H9 (cell line): ENCODE data around the gene STK31. TPM values are rescaled to one million over a fixed set of nuclear protein-coding genes. Genes with fewer than 3 reads are reported as not detected.

Experiments
- DNase-seq: peaks from one replicate; pipeline ENCODE4 v3.0.0-alpha.2; 2017
- H2AFZ ChIP-seq: one replicate; pipeline ENCODE4 v1.6.1; 2013; ENCODE audit warnings: mild to moderate bottlenecking, low read length, control low read depth, moderate library complexity
- H2AK5ac ChIP-seq: 2 replicates; pipeline ENCODE4 v1.6.1; 2013; ENCODE audit warnings: low read length, control low read depth, mixed read lengths; ENCODE audit not compliant: insufficient read length
- H2BK120ac ChIP-seq: one replicate; pipeline ENCODE4 v1.6.1; 2013; ENCODE audit warnings: low read depth, mild to moderate bottlenecking, low read length, control low read depth, inconsistent platforms; ENCODE audit not compliant: poor library complexity, severe bottlenecking
- H2BK12ac ChIP-seq: 2 replicates; pipeline ENCODE4 v1.6.1; 2013; ENCODE audit warnings: low read length, control low read depth, mixed read lengths, low read depth; ENCODE audit not compliant: insufficient read length
- H2BK15ac ChIP-seq: 2 replicates; pipeline ENCODE4 v1.6.1; 2013; ENCODE audit warnings: low read depth, low read length, control low read depth
- H2BK20ac ChIP-seq: one replicate; pipeline ENCODE4 v1.6.1; 2013; ENCODE audit warnings: low read depth, mild to moderate bottlenecking, low read length, control low read depth, inconsistent platforms; ENCODE audit not compliant: poor library complexity, severe bottlenecking
- H2BK5ac ChIP-seq: 2 replicates; pipeline ENCODE4 v1.6.1; 2013; ENCODE audit warnings: low read length, control low read depth, mixed read lengths; ENCODE audit not compliant: insufficient read length
- H3K14ac ChIP-seq: 2 replicates; pipeline ENCODE4 v1.6.1; 2013; ENCODE audit warnings: low read length, control low read depth; ENCODE audit not compliant: insufficient read depth
- H3K18ac ChIP-seq: 2 replicates; pipeline ENCODE4 v1.6.1; 2013; ENCODE audit warnings: low read depth, mild to moderate bottlenecking, mixed read lengths, low read length, control low read depth; ENCODE audit not compliant: insufficient read length
- H3K23ac ChIP-seq: 2 replicates; pipeline ENCODE4 v1.6.1; 2013; ENCODE audit warnings: low read length, control low read depth, mixed read lengths, low read depth; ENCODE audit not compliant: insufficient read length
- H3K23me2 ChIP-seq: 2 replicates; pipeline ENCODE4 v1.6.1; 2013; ENCODE audit warnings: low read depth, mild to moderate bottlenecking, mixed read lengths, low read length, control low read depth; ENCODE audit not compliant: insufficient read length, poor library complexity, severe bottlenecking
- H3K27ac ChIP-seq: 2 replicates; pipeline ENCODE4 v1.5.1; 2013; ENCODE audit warnings: low read length, control low read depth, mixed read lengths, low read depth; ENCODE audit not compliant: insufficient read length
- H3K27me3 ChIP-seq: 2 replicates; pipeline ENCODE4 v1.6.1; 2013; ENCODE audit warnings: low read length, control low read depth, inconsistent platforms; ENCODE audit not compliant: insufficient read depth
- H3K4ac ChIP-seq: 2 replicates; pipeline ENCODE4 v1.6.1; 2013; ENCODE audit warnings: low read depth, mild to moderate bottlenecking, control low read depth, inconsistent platforms, low read length, moderate library complexity
- H3K4me1 ChIP-seq: 2 replicates; pipeline ENCODE4 v1.6.1; 2013; ENCODE audit warnings: low read length, control low read depth, inconsistent platforms; ENCODE audit not compliant: insufficient read depth
- H3K4me2 ChIP-seq: 2 replicates; pipeline ENCODE4 v1.6.1; 2013; ENCODE audit warnings: low read length, control low read depth, mixed read lengths; ENCODE audit not compliant: insufficient read length, insufficient read depth
- H3K56ac ChIP-seq: 2 replicates; pipeline ENCODE4 v1.6.1; 2013; ENCODE audit warnings: low read depth, mild to moderate bottlenecking, mixed read lengths, low read length, control low read depth; ENCODE audit not compliant: insufficient read length
- H3K79me1 ChIP-seq: 2 replicates; pipeline ENCODE4 v1.6.1; 2013; ENCODE audit warnings: low read depth, mild to moderate bottlenecking, moderate library complexity, low read length, control low read depth, inconsistent platforms; ENCODE audit not compliant: insufficient read depth, poor library complexity, severe bottlenecking
- H3K79me2 ChIP-seq: 2 replicates; pipeline ENCODE4 v1.6.1; 2013; ENCODE audit warnings: low read length, control low read depth, inconsistent platforms; ENCODE audit not compliant: insufficient read depth
- H3K9ac ChIP-seq: 2 replicates; pipeline ENCODE4 v1.6.1; 2013; ENCODE audit warnings: low read length, control low read depth, mixed read lengths; ENCODE audit not compliant: insufficient read length; ENCODE audit errors: extremely low read depth
- H3K9me3 ChIP-seq: one replicate; pipeline ENCODE4 v1.6.1; 2013; ENCODE audit warnings: low read depth, low read length, inconsistent platforms; ENCODE audit not compliant: control insufficient read depth
- H3T11ph ChIP-seq: one replicate; pipeline ENCODE4 v1.6.1; 2013; ENCODE audit warnings: mild to moderate bottlenecking, low read length, control low read depth, inconsistent platforms
- H4K20me1 ChIP-seq: one replicate; pipeline ENCODE4 v1.6.1; 2013; ENCODE audit not compliant: control insufficient read depth, insufficient read length, insufficient read depth
- H4K5ac ChIP-seq: 2 replicates; pipeline ENCODE4 v1.6.1; 2013; ENCODE audit warnings: low read depth, mild to moderate bottlenecking, mixed read lengths, low read length, control low read depth; ENCODE audit not compliant: insufficient read length
- H4K8ac ChIP-seq: replicated peaks from 2 replicates; pipeline ENCODE4 v1.6.1; 2013; ENCODE audit warnings: low read length, control low read depth, mixed read lengths, low read depth; ENCODE audit not compliant: insufficient read length
- H4K91ac ChIP-seq: 2 replicates; pipeline ENCODE4 v1.6.1; 2013; ENCODE audit warnings: low read depth, mild to moderate bottlenecking, moderate library complexity, mixed read lengths, low read length, control low read depth; ENCODE audit not compliant: insufficient read length
- H3K27ac Mint-ChIP-seq, 3 experiments: 2 replicates in 2 of 3; 3 replicates in 1 of 3; pipeline ENCODE4 v1.8.0; 2020 to 2021; ENCODE audit warnings: mixed read lengths in 3 of 3, mild to moderate bottlenecking in 1 of 3, moderate library complexity in 1 of 3
- H3K27me3 Mint-ChIP-seq: 2 replicates; pipeline ENCODE4 v1.8.0; 2021; ENCODE audit warnings: low read depth, mild to moderate bottlenecking, moderate library complexity, mixed read lengths
- H3K36me3 Mint-ChIP-seq, 3 experiments: 2 replicates in 2 of 3; 3 replicates in 1 of 3; pipeline ENCODE4 v1.8.0; 2020 to 2021; ENCODE audit warnings: low read depth in 3 of 3, mixed read lengths in 3 of 3; ENCODE audit not compliant: insufficient read depth in 1 of 3
- H3K4me1 Mint-ChIP-seq, 2 experiments: 2 replicates each; pipeline ENCODE4 v1.8.0; 2020; ENCODE audit warnings: mixed read lengths in 2 of 2
- H3K4me3 Mint-ChIP-seq, 2 experiments: 2 replicates in 1 of 2; 3 replicates in 1 of 2; pipeline ENCODE4 v1.8.0; 2020 to 2021; ENCODE audit warnings: mild to moderate bottlenecking in 2 of 2, mixed read lengths in 2 of 2, moderate library complexity in 1 of 2
- H3K9me3 Mint-ChIP-seq, 2 experiments: 2 replicates in 1 of 2; 3 replicates in 1 of 2; pipeline ENCODE4 v1.8.0; 2020; ENCODE audit warnings: mild to moderate bottlenecking in 2 of 2, mixed read lengths in 2 of 2, moderate library complexity in 1 of 2
- WGBS: extraction: QIAGEN DNeasy Blood & Tissue Kit; methylation state at CpG from one replicate; pipeline ENCODE4 v1.1.7; 2013; ENCODE audit warnings: missing lambda C conversion rate, low lambda C conversion rate, mixed read lengths; ENCODE audit not compliant: insufficient read length; ENCODE audit errors: extremely low coverage; 5-methylcytosine and 5-hydroxymethylcytosine counted together
- total RNA-seq: library from RNA; stranded (reverse); gene quantifications from 2 replicates; pipeline ENCODE4 v1.2.1, GENCODE V29; 2021
- TF ChIP-seq, protein P1 (sequence below): fragments of 200-600 bp; sonication (generic); conservative IDR thresholded peaks from 3 replicates; pipeline ENCODE4 v1.8.0; 2021; ENCODE audit warnings: antibody characterized with exemption, mild to moderate bottlenecking

Gene STK31
- total RNA-seq, 1 experiment from 2014 or later: 0.24 TPM

DNA sequence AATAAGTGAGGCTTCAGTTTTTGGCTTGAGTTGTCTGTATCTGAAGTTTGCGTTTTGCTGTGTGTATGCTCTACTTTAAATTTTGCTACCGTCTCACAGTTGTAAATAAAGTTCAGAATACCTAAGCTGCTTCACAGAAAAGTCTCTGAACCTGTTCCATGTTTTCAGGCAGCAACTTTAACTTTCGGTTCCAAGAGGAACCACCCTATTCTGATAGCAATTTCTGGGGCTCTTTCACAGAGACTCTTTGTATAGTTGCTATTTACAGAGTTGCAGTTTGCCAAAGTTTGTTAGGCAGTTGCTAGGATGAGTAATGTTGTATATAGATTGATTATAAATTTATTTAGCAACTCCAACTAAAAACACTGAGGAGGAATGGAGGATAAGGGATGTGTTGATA lies 24.3 kb upstream of the STK31 start:
- H4K91ac ChIP-seq: no peak overlapping the region
- no peak overlapping the region for H2AK5ac ChIP-seq
- H3K79me2 ChIP-seq: peaks cover 5% of the 10 kb centered on the region; the same call in 1 of the 2 replicates
- no peak overlapping the region for H3K23ac ChIP-seq
- H2BK5ac ChIP-seq: no peak overlapping the region
- no peaks in the 10 kb centered on the region for H3K9me3 ChIP-seq
- no peak overlapping the region for H2BK120ac ChIP-seq
- H3K27me3 Mint-ChIP-seq: no peaks in the 10 kb centered on the region
- no peak overlapping the region for H2BK20ac ChIP-seq
- H2BK15ac ChIP-seq: no peak overlapping the region
- H3K4me1 ChIP-seq: no peaks in the 10 kb centered on the region
- H3K4me1 Mint-ChIP-seq: peaks cover 5 to 8% of the 10 kb centered on the region in 2 experiments
- no peak for DNase-seq
- no peaks in the 10 kb centered on the region for H3K27me3 ChIP-seq
- H3K36me3 Mint-ChIP-seq: peaks cover 25 to 35% (median 31%) of the 10 kb centered on the region in 3 experiments; a peak in 6 of 7 replicates
- no peak overlapping the region for H4K5ac ChIP-seq
- no peak overlapping the region for H3K27ac Mint-ChIP-seq
- H3K14ac ChIP-seq: no peak overlapping the region
- no peak overlapping the region for H3K9ac ChIP-seq
- H4K20me1 ChIP-seq: no peaks in the 10 kb centered on the region
- H3K27ac ChIP-seq: no peak overlapping the region
- no peak overlapping the region for H4K8ac ChIP-seq
- TF ChIP-seq, protein P1, sequence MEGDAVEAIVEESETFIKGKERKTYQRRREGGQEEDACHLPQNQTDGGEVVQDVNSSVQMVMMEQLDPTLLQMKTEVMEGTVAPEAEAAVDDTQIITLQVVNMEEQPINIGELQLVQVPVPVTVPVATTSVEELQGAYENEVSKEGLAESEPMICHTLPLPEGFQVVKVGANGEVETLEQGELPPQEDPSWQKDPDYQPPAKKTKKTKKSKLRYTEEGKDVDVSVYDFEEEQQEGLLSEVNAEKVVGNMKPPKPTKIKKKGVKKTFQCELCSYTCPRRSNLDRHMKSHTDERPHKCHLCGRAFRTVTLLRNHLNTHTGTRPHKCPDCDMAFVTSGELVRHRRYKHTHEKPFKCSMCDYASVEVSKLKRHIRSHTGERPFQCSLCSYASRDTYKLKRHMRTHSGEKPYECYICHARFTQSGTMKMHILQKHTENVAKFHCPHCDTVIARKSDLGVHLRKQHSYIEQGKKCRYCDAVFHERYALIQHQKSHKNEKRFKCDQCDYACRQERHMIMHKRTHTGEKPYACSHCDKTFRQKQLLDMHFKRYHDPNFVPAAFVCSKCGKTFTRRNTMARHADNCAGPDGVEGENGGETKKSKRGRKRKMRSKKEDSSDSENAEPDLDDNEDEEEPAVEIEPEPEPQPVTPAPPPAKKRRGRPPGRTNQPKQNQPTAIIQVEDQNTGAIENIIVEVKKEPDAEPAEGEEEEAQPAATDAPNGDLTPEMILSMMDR: no peak
- H2BK12ac ChIP-seq: no peak overlapping the region
- H3K4me2 ChIP-seq: no peak overlapping the region
- H3K4ac ChIP-seq: no peak overlapping the region
- no peak overlapping the region for H3K4me3 Mint-ChIP-seq
- H3K56ac ChIP-seq: no peak overlapping the region
- no peaks in the 10 kb centered on the region for H3K9me3 Mint-ChIP-seq
- no peaks in the 10 kb centered on the region for H3K79me1 ChIP-seq
- H3K23me2 ChIP-seq: peaks cover 5% of the 10 kb centered on the region
- no peak overlapping the region for H3K18ac ChIP-seq
- WGBS: no CpG with 5 or more reads among the region's 3 CpGs
- no peak overlapping the region for H3T11ph ChIP-seq
- H2AFZ ChIP-seq: no peak overlapping the region
